EH (cell line): ENCODE measurements around the gene NUTM2A.
A peak's percentile ranks its signal among the peaks of the same experiment; 100 is the strongest.
"Not testable (repeated sequence)": the region's sequence is repeated elsewhere in the genome, so short reads cannot be mapped to it uniquely, and the experiment has no call there.

Source experiments
- DNase-seq: peaks from one replicate; pipeline ENCODE4 v3.0.0-alpha.2; 2015; ENCODE audit warnings: low read depth

NUTM2A gene

DNA sequence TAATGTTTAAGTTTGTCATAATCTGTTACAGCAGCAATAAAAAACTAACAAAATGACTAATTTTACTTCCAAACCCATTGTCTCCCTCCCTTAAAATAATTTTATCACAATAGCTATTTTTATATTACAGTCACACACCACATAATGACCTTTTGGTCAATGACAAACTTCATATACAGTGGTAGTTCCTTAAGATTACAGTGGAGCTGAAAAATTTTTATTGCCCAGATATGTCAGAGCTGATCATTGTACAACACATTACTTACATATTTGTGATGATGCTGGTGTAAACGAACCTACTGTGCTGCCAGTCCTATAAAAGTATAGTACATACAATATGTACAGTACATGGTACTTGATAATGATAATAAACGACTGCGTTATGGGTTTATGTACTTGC is 22.1 kb downstream of the NUTM2A start:
- DNase-seq, result peak; percentile 42

DNA sequence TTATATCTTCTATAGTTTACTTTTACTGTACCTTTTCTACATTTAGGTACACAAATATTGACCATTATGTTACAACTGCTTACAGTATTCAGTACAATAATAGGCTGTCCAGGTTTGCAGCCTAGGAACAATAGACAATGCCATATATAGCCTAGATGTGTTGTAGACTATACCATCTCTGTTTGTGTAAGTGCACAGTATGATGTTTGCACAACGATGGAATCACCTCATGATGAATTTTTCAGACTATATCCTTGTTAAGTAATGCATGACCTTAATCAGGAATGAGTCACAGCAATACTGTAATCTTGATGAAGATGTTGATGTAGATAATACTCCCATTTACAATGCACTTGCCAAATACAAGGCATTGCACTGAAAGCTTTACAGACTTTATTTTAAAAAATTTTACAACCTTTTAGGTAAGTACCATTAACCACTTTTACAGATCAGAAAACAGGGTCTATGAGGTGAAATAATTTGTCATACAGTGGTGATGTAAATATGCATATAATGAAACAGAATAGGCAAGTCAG is 23.6 kb downstream of the NUTM2A start:
- DNase-seq, result peak; percentile 38

DNA sequence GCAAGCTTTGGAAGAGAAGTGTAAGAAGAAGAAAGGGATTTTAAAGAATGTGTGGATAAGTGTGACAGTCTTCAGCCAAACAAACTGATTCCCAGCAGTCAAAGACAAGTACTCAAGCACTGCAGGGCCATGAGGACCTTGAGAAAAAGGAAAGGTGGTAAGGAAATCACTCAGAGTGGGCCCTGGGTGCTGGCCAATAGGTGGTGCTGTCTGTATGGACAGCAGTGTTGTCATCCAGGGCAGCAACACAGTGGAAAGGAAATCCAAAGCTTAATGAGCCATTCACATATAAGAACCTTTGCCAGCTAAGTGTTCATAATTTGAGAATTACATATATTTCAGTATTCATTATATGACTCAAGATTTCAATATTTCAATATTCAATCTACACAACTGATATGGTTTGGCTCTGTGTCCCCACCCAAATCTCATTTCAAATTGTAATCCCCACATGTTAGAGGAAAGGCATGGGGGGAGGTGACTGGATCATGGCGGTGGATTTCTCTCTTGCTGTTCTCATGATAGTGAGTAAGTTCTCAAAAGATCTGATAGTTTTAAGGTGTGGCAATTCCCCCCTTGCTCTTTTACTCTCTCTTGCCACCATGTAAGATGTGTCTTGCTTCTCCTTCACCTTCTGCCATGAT is 55.6 kb downstream of the NUTM2A start:
- DNase-seq, result not testable (repeated sequence)
